HCT116 (cell line): ENCODE results near the gene SDK1. TPM values are rescaled to one million over a fixed set of nuclear protein-coding genes. Genes with fewer than 3 reads are reported as not detected.

ENCODE experiments used
- ATAC-seq: fragments of 200-7000 bp; cut with Tn5 transposase; 2 replicates; pipeline ENCODE4 v1.9.1; 2020; ENCODE audit warnings: mild to moderate bottlenecking, moderate library complexity
- BruUV-seq: library from RNA; stranded (reverse); fragments of 400-500 nt; replicated peaks from 2 replicates; lab custom pipeline; 2021; lab: Mats Ljungman, UMichigan
- CTCF ChIA-PET: fragments of 300-600 bp; sonication (Branson Sonifier 250); formaldehyde crosslinking; loops from one replicate; lab custom pipeline; 2021; ENCODE audit warnings: antibody characterized with exemption; lab: Charles Lee
- POLR2A ChIA-PET: fragments of 300-600, 350-600 bp; sonication (Branson Sonifier 250); formaldehyde crosslinking; loops from one replicate; lab custom pipeline; 2021; ENCODE audit warnings: antibody characterized with exemption; lab: Charles Lee
- RAD21 ChIA-PET, 2 experiments: fragments of 300-600 bp; sonication (Branson Sonifier 250); formaldehyde crosslinking; loops; one replicate each; lab custom pipeline; 2023; ENCODE audit warnings: low total read pairs in 2 of 2; ENCODE audit not compliant: uncharacterized antibody in 2 of 2, unreplicated experiment in 2 of 2, low non-redundant PET in 1 of 2; lab: Charles Lee
- DNase-seq: peaks from one replicate; pipeline ENCODE4 v3.0.0-alpha.2; 2010; ENCODE audit warnings: low read depth, low spot score
- H2AFZ ChIP-seq: fragments of 200-600 bp; shearing (Covaris generic), sonication (generic); 2 replicates; pipeline ENCODE4 v1.6.1; 2017; ENCODE audit warnings: low read depth, mixed run types, mixed read lengths, antibody characterized with exemption, low read length; ENCODE audit not compliant: poor library complexity, severe bottlenecking
- H3K27ac ChIP-seq: 2 replicates; pipeline ENCODE4 v1.5.1; 2012; ENCODE audit warnings: low read depth, low read length
- H3K27me3 ChIP-seq: fragments of 200-600 bp; sonication (generic); 2 replicates; pipeline ENCODE4 v1.6.1; 2016; ENCODE audit warnings: mixed run types, low read length, mixed read lengths; ENCODE audit not compliant: insufficient read depth
- H3K36me3 ChIP-seq, 2 experiments: fragments of 200-500 bp in 1 of 2; fragments of 200-600 bp in 1 of 2; sonication (Bioruptor generic) in 1 of 2; sonication (generic) in 1 of 2; 2 replicates each; pipeline versions ENCODE4 v1.5.1 to v1.6.1; 2014 to 2016; ENCODE audit warnings: low read length in 2 of 2, inconsistent platforms in 1 of 2, mixed read lengths in 1 of 2, mixed run types in 1 of 2; ENCODE audit not compliant: insufficient read depth in 2 of 2, control insufficient read depth in 1 of 2
- H3K4me1 ChIP-seq, 2 experiments: fragments of 200-600 bp in 1 of 2; sonication (generic) in 1 of 2; 2 replicates each; pipeline versions ENCODE4 v1.5.1 to v1.6.1; 2012 to 2017; ENCODE audit warnings: low read length in 2 of 2, inconsistent platforms in 1 of 2, mild to moderate bottlenecking in 1 of 2, mixed read lengths in 1 of 2, mixed run types in 1 of 2, moderate library complexity in 1 of 2; ENCODE audit not compliant: insufficient read depth in 2 of 2, control insufficient read depth in 1 of 2
- H3K4me2 ChIP-seq: fragments of 200-600 bp; sonication (generic); 2 replicates; pipeline ENCODE4 v1.6.1; 2017; ENCODE audit warnings: mixed run types, low read length, mixed read lengths
- H3K4me3 ChIP-seq, 2 experiments: fragments of 200-600 bp in 1 of 2; sonication (generic) in 1 of 2; replicated peaks in 1 of 2; 2 replicates each; pipeline ENCODE4 v1.5.1; 2011 to 2016; ENCODE audit warnings: low read length in 2 of 2, control low read depth in 1 of 2, low read depth in 1 of 2, mild to moderate bottlenecking in 1 of 2, mixed read lengths in 1 of 2, mixed run types in 1 of 2
- H3K79me2 ChIP-seq: fragments of 200-600 bp; sonication (generic); 2 replicates; pipeline ENCODE4 v1.6.1; 2017; ENCODE audit warnings: mild to moderate bottlenecking, mixed run types, low read length, moderate library complexity, mixed read lengths; ENCODE audit not compliant: insufficient read depth
- H3K9ac ChIP-seq: fragments of 200-600 bp; sonication (generic); 2 replicates; pipeline ENCODE4 v1.6.1; 2016; ENCODE audit warnings: low read length, mixed read lengths
- H3K9me2 ChIP-seq: fragments of 200-600 bp; sonication (generic), shearing (Covaris generic); 2 replicates; pipeline ENCODE4 v1.6.1; 2017; ENCODE audit warnings: mixed run types, mild to moderate bottlenecking, moderate library complexity; ENCODE audit not compliant: insufficient read depth
- H3K9me3 ChIP-seq, 2 experiments: fragments of 200-500 bp in 1 of 2; fragments of 200-600 bp in 1 of 2; sonication (Bioruptor generic) in 1 of 2; sonication (generic) in 1 of 2; 2 replicates each; pipeline ENCODE4 v1.6.1; 2014 to 2017; ENCODE audit warnings: low read length in 2 of 2, mixed read lengths in 2 of 2, inconsistent platforms in 1 of 2, low read depth in 1 of 2, mild to moderate bottlenecking in 1 of 2, mixed run types in 1 of 2, moderate library complexity in 1 of 2; ENCODE audit not compliant: control insufficient read depth in 1 of 2, insufficient read depth in 1 of 2
- H4K20me1 ChIP-seq: fragments of 200-600 bp; sonication (generic), shearing (Covaris generic); 2 replicates; pipeline ENCODE4 v1.6.1; 2017; ENCODE audit warnings: mixed run types, mild to moderate bottlenecking, moderate library complexity; ENCODE audit not compliant: insufficient read depth
- ATF3 ChIP-seq: IDR thresholded peaks from 2 replicates; pipeline ENCODE4 v1.6.1; 2012
- CEBPB ChIP-seq: IDR thresholded peaks from 2 replicates; pipeline ENCODE4 v1.6.1; 2012; ENCODE audit warnings: low read depth
- CTCF ChIP-seq, 3 experiments: fragments of 200-600 bp in 1 of 3; sonication (generic) in 1 of 3; IDR thresholded peaks in 2 of 3; conservative IDR thresholded peaks in 1 of 3; 2 replicates each; pipeline ENCODE4 v1.5.1; 2012 to 2017; ENCODE audit warnings: low read depth in 2 of 3, low read length in 2 of 3, antibody characterized with exemption in 1 of 3, borderline replicate concordance in 1 of 3, control low read depth in 1 of 3, mild to moderate bottlenecking in 1 of 3, mixed read lengths in 1 of 3, mixed run types in 1 of 3, moderate library complexity in 1 of 3; ENCODE audit not compliant: insufficient read depth in 1 of 3
- EGR1 ChIP-seq: IDR thresholded peaks from 2 replicates; pipeline ENCODE4 v1.6.1; 2012; ENCODE audit warnings: low read depth
- EZH2 ChIP-seq: fragments of 200-600 bp; sonication (generic); IDR thresholded peaks from 2 replicates; pipeline ENCODE4 v1.6.1; 2017; ENCODE audit warnings: antibody characterized with exemption, mixed run types
- EZH2phosphoT487 ChIP-seq: fragments of 200-600 bp; IDR thresholded peaks from 2 replicates; pipeline ENCODE4 v1.6.1; 2018; ENCODE audit warnings: antibody characterized with exemption, borderline replicate concordance
- FOSL1 ChIP-seq: IDR thresholded peaks from 2 replicates; pipeline ENCODE4 v1.6.1; 2012; ENCODE audit warnings: low read depth
- RAD21 ChIP-seq: IDR thresholded peaks from 2 replicates; pipeline ENCODE4 v1.6.1; 2012; ENCODE audit warnings: low read depth, mild to moderate bottlenecking
- SP1 ChIP-seq: IDR thresholded peaks from 2 replicates; pipeline ENCODE4 v1.6.1; 2012; ENCODE audit warnings: low read depth
- TCF7L2 ChIP-seq: IDR thresholded peaks from 2 replicates; pipeline ENCODE4 v1.7.0; 2011; ENCODE audit warnings: borderline replicate concordance, inconsistent platforms; ENCODE audit not compliant: insufficient read depth, insufficient read length; ENCODE audit errors: extremely low read depth
- YY1 ChIP-seq: IDR thresholded peaks from 2 replicates; pipeline ENCODE4 v1.6.1; 2011; ENCODE audit warnings: low read length, low read depth, moderate library complexity, mild to moderate bottlenecking; ENCODE audit not compliant: insufficient replicate concordance; ENCODE audit errors: extremely low read depth
- ZBTB33 ChIP-seq: IDR thresholded peaks from 2 replicates; pipeline ENCODE4 v1.6.1; 2011; ENCODE audit warnings: mild to moderate bottlenecking, low read length, moderate library complexity; ENCODE audit not compliant: insufficient replicate concordance; ENCODE audit errors: extremely low read depth
- ZFX ChIP-seq: fragments of 450-650 bp; IDR thresholded peaks from 2 replicates; pipeline ENCODE4 v1.6.1; 2017
- ZNF274 ChIP-seq: fragments of 200-500 bp; sonication (Bioruptor generic); IDR thresholded peaks from 2 replicates; pipeline ENCODE4 v1.6.1; 2014; ENCODE audit warnings: mild to moderate bottlenecking, low read depth, low read length, inconsistent platforms
- intact Hi-C: fragments of 100-400 bp; cut with micrococcal nuclease; formaldehyde crosslinking; loops from 2 replicates; pipeline ENCODE4 v1.10.0; 2022
- total RNA-seq: library from RNA; stranded (reverse); gene quantifications from one replicate; pipeline ENCODE4 v1.2.1, GENCODE V29; 2021; ENCODE audit not compliant: unreplicated experiment

Gene SDK1
- total RNA-seq, 1 experiment from 2014 or later: 0.05 TPM

- ATAC-seq (no peak), DNase-seq (no peak)
- Histone ChIP-seq H3K4me3 (no peak overlapping the region), H4K20me1 (no peaks in the 10 kb centered on the region), H3K4me2 (no peak overlapping the region), H3K27me3 (no peaks in the 10 kb centered on the region), H3K9ac (no peak overlapping the region), H2AFZ (no peak overlapping the region), H3K9me2 (no peaks in the 10 kb centered on the region), H3K4me1 (no peaks in the 10 kb centered on the region), H3K36me3 (no peaks in the 10 kb centered on the region), H3K27ac (no peak overlapping the region)
- intact Hi-C loops: no loop called here
- ChIA-PET CTCF (no interaction called here), POLR2A (no interaction called here), RAD21 (no interaction called here)
- TF ChIP-seq ZBTB33: no peak
- TF ChIP-seq, all 23 proteins: peak for 0
- H3K79me2 ChIP-seq: no peaks in the 10 kb centered on the region
- BruUV-seq: no TSS peak
- no peaks in the 10 kb centered on the region for H3K9me3 ChIP-seq
Observed at GRCh38 chr7:4134631-4135030, 833.6 kb downstream of the SDK1 start.

- H3K4me2 ChIP-seq: no peak overlapping the region
Observed at GRCh38 chr7:4135301-4135700, 834.2 kb downstream of the SDK1 start.

More at GRCh38 chr7:4135301-4135700, 834.2 kb downstream of the SDK1 start:
- TF ChIP-seq YY1 (no peak), CTCF (IDR thresholded peaks at IDR 0.05 in 2 of 3, conservative IDR thresholded peaks at IDR 0.05 in 1 of 3; ENCODE audit: borderline replicate concordance in 1 of 3, insufficient read depth in 1 of 3, low read depth in 2 of 3, low read length in 2 of 3) (no peak), ZFX (no peak), TCF7L2 (no peak), FOSL1 (no peak), EGR1 (no peak), EZH2phosphoT487 (no peak), ATF3 (no peak), EZH2 (no peak), CEBPB (no peak), RAD21 (no peak), SP1 (no peak), ZNF274 (no peak)
- CTCF ChIA-PET: no interaction called here
- no peaks in the 10 kb centered on the region for H4K20me1 ChIP-seq
- intact Hi-C loops: no loop called here
- BruUV-seq: no TSS peak
- no peak overlapping the region for H2AFZ ChIP-seq
- H3K9me3 ChIP-seq: no peaks in the 10 kb centered on the region
- POLR2A ChIA-PET: no interaction called here
- ATAC-seq (no peak), DNase-seq (no peak)
- H3K4me3 ChIP-seq: no peak overlapping the region
- H3K27ac ChIP-seq: no peak overlapping the region
- H3K9ac ChIP-seq: no peak overlapping the region
- RAD21 ChIA-PET: no interaction called here
- no peaks in the 10 kb centered on the region for H3K27me3 ChIP-seq
- H3K79me2 ChIP-seq: no peaks in the 10 kb centered on the region
- H3K36me3 ChIP-seq: no peaks in the 10 kb centered on the region
- H3K9me2 ChIP-seq: no peaks in the 10 kb centered on the region
- no peaks in the 10 kb centered on the region for H3K4me1 ChIP-seq
